Fibroblast of lung (primary cell): ENCODE results near the gene SEMG1.

Experiments
- CTCF ChIP-seq, 2 donors: IDR thresholded peaks in 1 of 2; conservative IDR thresholded peaks in 1 of 2; 1 replicate in 1 of 2; 2 replicates in 1 of 2; pipeline ENCODE4 v1.5.1; 2011 to 2012; ENCODE audit warnings: low read length in 2 of 2, control low read depth in 1 of 2, inconsistent platforms in 1 of 2, low read depth in 1 of 2, mild to moderate bottlenecking in 1 of 2
- EZH2 ChIP-seq: IDR thresholded peaks from 2 replicates; pipeline ENCODE4 v1.5.1; 2012; ENCODE audit warnings: low read length, control low read depth, mild to moderate bottlenecking; ENCODE audit errors: missing control alignments

DNA sequence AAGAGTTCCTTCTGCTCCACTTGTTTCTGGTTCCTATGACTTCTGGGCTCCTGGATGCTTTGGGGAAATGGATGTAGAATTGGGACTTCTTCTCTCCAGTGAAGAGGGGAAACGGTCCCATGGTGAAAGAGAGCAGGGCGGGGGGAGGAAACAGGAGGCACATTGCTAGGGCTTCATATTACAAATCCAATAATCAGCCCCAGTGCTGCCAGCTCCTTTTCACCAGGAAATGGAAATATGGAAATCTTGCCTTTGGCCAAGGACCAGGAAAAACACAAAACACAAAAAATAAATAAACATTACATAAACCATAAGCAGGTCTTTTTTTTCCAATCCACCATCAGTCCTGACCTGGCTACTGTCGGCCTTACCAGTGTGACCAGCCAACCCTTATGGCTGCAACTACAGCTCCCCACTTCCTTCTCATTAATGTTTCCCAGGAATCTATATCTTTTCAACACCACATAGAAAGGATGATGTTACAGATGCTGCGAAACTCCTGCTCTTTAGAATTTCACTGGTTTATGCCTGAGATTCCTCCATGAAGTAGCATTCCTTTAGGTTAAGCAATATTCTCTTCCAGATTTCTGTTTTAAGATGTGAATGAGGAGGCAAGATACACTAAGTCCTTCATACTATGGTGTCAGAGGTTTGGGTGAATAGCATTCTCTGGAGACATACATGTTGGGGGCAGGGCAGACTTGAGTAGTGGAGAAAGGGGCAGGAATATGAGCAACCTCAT lies 30.1 kb upstream of the SEMG1 start:
- TF ChIP-seq EZH2, result no peak
- TF ChIP-seq CTCF (conservative IDR thresholded peaks at IDR 0.05 in 1 of 2, IDR thresholded peaks at IDR 0.05 in 1 of 2; ENCODE audit: low read depth in 1 of 2, low read length in 2 of 2), result no peak
